IPS-18a (cell line): ENCODE data around the gene MYL10.

Source experiments
- H3K27ac ChIP-seq: one replicate; pipeline ENCODE4 v1.5.1; 2013; ENCODE audit warnings: low read length
- H3K27me3 ChIP-seq: one replicate; pipeline ENCODE4 v1.6.1; 2013; ENCODE audit warnings: mild to moderate bottlenecking, low read length; ENCODE audit not compliant: control insufficient read depth, insufficient read depth
- H3K36me3 ChIP-seq: one replicate; pipeline ENCODE4 v1.6.1; 2013; ENCODE audit warnings: low read depth, low read length; ENCODE audit not compliant: control insufficient read depth
- H3K4me1 ChIP-seq: one replicate; pipeline ENCODE4 v1.6.1; 2013; ENCODE audit warnings: low read depth, low read length; ENCODE audit not compliant: control insufficient read depth
- H3K4me3 ChIP-seq: one replicate; pipeline ENCODE4 v1.5.1; 2013; ENCODE audit warnings: low read length
- H3K9ac ChIP-seq: one replicate; pipeline ENCODE4 v1.6.1; 2013; ENCODE audit warnings: mild to moderate bottlenecking, low read length, moderate library complexity
- H3K9me3 ChIP-seq: one replicate; pipeline ENCODE4 v1.6.1; 2013; ENCODE audit warnings: low read depth, low read length; ENCODE audit not compliant: control insufficient read depth

MYL10 gene

GRCh38 chr7:101668726-101669125, 39.6 kb upstream of the MYL10 start:
- Histone ChIP-seq H3K36me3 (no peaks in the 10 kb centered on the region), H3K27ac (no peak overlapping the region), H3K4me1 (peaks cover 12% of the 10 kb centered on the region), H3K9ac (no peak overlapping the region), H3K27me3 (no peaks in the 10 kb centered on the region), H3K9me3 (no peaks in the 10 kb centered on the region), H3K4me3 (no peak overlapping the region)

- no peaks in the 10 kb centered on the region for H3K27me3 ChIP-seq
- H3K4me1 ChIP-seq, result peaks cover 12% of the 10 kb centered on the region
- H3K9ac ChIP-seq, result no peak overlapping the region
- no peak overlapping the region for H3K27ac ChIP-seq
- no peaks in the 10 kb centered on the region for H3K36me3 ChIP-seq
- no peaks in the 10 kb centered on the region for H3K9me3 ChIP-seq
- no peak overlapping the region for H3K4me3 ChIP-seq
Observed at GRCh38 chr7:101667920-101668319, 38.8 kb upstream of the MYL10 start.

GRCh38 chr7:101667399-101667798, 38.3 kb upstream of the MYL10 start:
- peaks cover 12% of the 10 kb centered on the region for H3K4me1 ChIP-seq
- no peak overlapping the region for H3K9ac ChIP-seq
- H3K4me3 ChIP-seq, result no peak overlapping the region
- H3K27me3 ChIP-seq, result no peaks in the 10 kb centered on the region
- H3K9me3 ChIP-seq, result no peaks in the 10 kb centered on the region
- no peaks in the 10 kb centered on the region for H3K36me3 ChIP-seq
- H3K27ac ChIP-seq, result no peak overlapping the region

- no peaks in the 10 kb centered on the region for H3K27me3 ChIP-seq
- H3K4me1 ChIP-seq, result peaks cover 12% of the 10 kb centered on the region
- H3K27ac ChIP-seq, result no peak overlapping the region
- no peaks in the 10 kb centered on the region for H3K9me3 ChIP-seq
- no peaks in the 10 kb centered on the region for H3K36me3 ChIP-seq
- H3K9ac ChIP-seq, result no peak overlapping the region
- H3K4me3 ChIP-seq, result no peak overlapping the region
Observed at GRCh38 chr7:101666741-101667140, 37.6 kb upstream of the MYL10 start.

- peaks cover 12% of the 10 kb centered on the region for H3K4me1 ChIP-seq
- H3K9ac ChIP-seq, result no peak overlapping the region
- no peak overlapping the region for H3K27ac ChIP-seq
- H3K9me3 ChIP-seq, result no peaks in the 10 kb centered on the region
- no peaks in the 10 kb centered on the region for H3K27me3 ChIP-seq
- no peak overlapping the region for H3K4me3 ChIP-seq
- no peaks in the 10 kb centered on the region for H3K36me3 ChIP-seq
Observed at GRCh38 chr7:101666293-101666692, 37.2 kb upstream of the MYL10 start.

GRCh38 chr7:101664893-101665471, 35.9 kb upstream of the MYL10 start:
- Histone ChIP-seq H3K4me3 (peak overlapping the region; percentile 16), H3K9ac (peak overlapping the region; percentile 30), H3K27ac (no peak overlapping the region), H3K36me3 (no peaks in the 10 kb centered on the region), H3K4me1 (peaks cover 12% of the 10 kb centered on the region), H3K9me3 (no peaks in the 10 kb centered on the region), H3K27me3 (no peaks in the 10 kb centered on the region)

GRCh38 chr7:101664436-101664835, 35.3 kb upstream of the MYL10 start:
- no peaks in the 10 kb centered on the region for H3K36me3 ChIP-seq
- peak overlapping the region; percentile 30 for H3K9ac ChIP-seq
- H3K27me3 ChIP-seq, result no peaks in the 10 kb centered on the region

GRCh38 chr7:101663747-101664146, 34.7 kb upstream of the MYL10 start:
- Histone ChIP-seq H3K9ac (no peak overlapping the region), H3K36me3 (no peaks in the 10 kb centered on the region), H3K4me3 (no peak overlapping the region), H3K9me3 (no peaks in the 10 kb centered on the region), H3K4me1 (peaks cover 15% of the 10 kb centered on the region), H3K27me3 (no peaks in the 10 kb centered on the region), H3K27ac (no peak overlapping the region)

More at GRCh38 chr7:101664436-101664835, 35.3 kb upstream of the MYL10 start:
- Histone ChIP-seq H3K4me3 (peak overlapping the region; percentile 16), H3K27ac (peak overlapping the region; percentile 17), H3K4me1 (peaks cover 15% of the 10 kb centered on the region), H3K9me3 (no peaks in the 10 kb centered on the region)

- peaks cover 15% of the 10 kb centered on the region for H3K4me1 ChIP-seq
- H3K36me3 ChIP-seq, result no peaks in the 10 kb centered on the region
Observed at GRCh38 chr7:101662447-101662998, 33.4 kb upstream of the MYL10 start.

GRCh38 chr7:101659706-101660105, 30.6 kb upstream of the MYL10 start:
- Histone ChIP-seq H3K27ac (no peak overlapping the region), H3K9me3 (no peaks in the 10 kb centered on the region), H3K27me3 (no peaks in the 10 kb centered on the region), H3K4me1 (peaks cover 10% of the 10 kb centered on the region), H3K36me3 (no peaks in the 10 kb centered on the region), H3K9ac (no peak overlapping the region), H3K4me3 (no peak overlapping the region)

More at GRCh38 chr7:101662447-101662998, 33.4 kb upstream of the MYL10 start:
- Histone ChIP-seq H3K9ac (no peak overlapping the region), H3K27me3 (no peaks in the 10 kb centered on the region), H3K9me3 (no peaks in the 10 kb centered on the region), H3K4me3 (no peak overlapping the region), H3K27ac (no peak overlapping the region)

GRCh38 chr7:101657171-101657570, 28.1 kb upstream of the MYL10 start:
- H3K36me3 ChIP-seq, result no peaks in the 10 kb centered on the region
- H3K27ac ChIP-seq, result no peak overlapping the region
- no peaks in the 10 kb centered on the region for H3K27me3 ChIP-seq
- H3K4me1 ChIP-seq, result peaks cover 3% of the 10 kb centered on the region
- H3K9ac ChIP-seq, result no peak overlapping the region
- no peak overlapping the region for H3K4me3 ChIP-seq
- H3K9me3 ChIP-seq, result no peaks in the 10 kb centered on the region

- Histone ChIP-seq H3K27me3 (no peaks in the 10 kb centered on the region), H3K9me3 (no peaks in the 10 kb centered on the region), H3K4me1 (no peaks in the 10 kb centered on the region), H3K9ac (no peak overlapping the region), H3K4me3 (no peak overlapping the region), H3K36me3 (no peaks in the 10 kb centered on the region), H3K27ac (no peak overlapping the region)
Observed at GRCh38 chr7:101651112-101651511, 22.0 kb upstream of the MYL10 start.
